SHP77 treated with DMSO at 0.1 percent for 48 hours (cell line): Measurements from ENCODE around the gene KCTD18.

ENCODE experiments used
- DNase-seq: peaks from one replicate; lab custom pipeline; 2025; lab: John Stamatoyannopoulos, UW

Gene KCTD18

GRCh38 chr2:200509612-200510433 is at the start of gene KCTD18:
Gene KCTD18, minus strand, starts transcription at chr2:200510068. Its CDS starts 3,052 bp downstream, at chr2:200507016.
- DNase-seq: peak; percentile 51

GRCh38 chr2:200540793-200541192 is 30.9 kb upstream of the KCTD18 start:
- no peak for DNase-seq

- no peak for DNase-seq
These were observed 28.3 kb upstream of the KCTD18 start for GRCh38 chr2:200538139-200538538.

- DNase-seq: no peak
These were observed 24.7 kb upstream of the KCTD18 start for GRCh38 chr2:200534572-200534971.

- no peak for DNase-seq
These were observed 23.9 kb upstream of the KCTD18 start for GRCh38 chr2:200533754-200534153.

GRCh38 chr2:200528228-200528627 is 18.4 kb upstream of the KCTD18 start:
- no peak for DNase-seq

GRCh38 chr2:200525882-200526651 is 16.2 kb upstream of the KCTD18 start, which contains the start of gene SGO2:
Gene SGO2, plus strand, starts transcription at chr2:200526207. Its CDS starts 6,769 bp downstream, at chr2:200532976.
- DNase-seq: peak; percentile 88

GRCh38 chr2:200525551-200525881 is 15.6 kb upstream of the KCTD18 start:
- DNase-seq: no peak

- no peak for DNase-seq
These were observed 15.2 kb upstream of the KCTD18 start for GRCh38 chr2:200525066-200525465.

- no peak for DNase-seq
These were observed 13.7 kb upstream of the KCTD18 start for GRCh38 chr2:200523604-200524003.

- DNase-seq: no peak
These were observed 13.3 kb upstream of the KCTD18 start for GRCh38 chr2:200523158-200523557.

GRCh38 chr2:200515155-200515554 is 5.3 kb upstream of the KCTD18 start:
- DNase-seq: no peak

- no peak for DNase-seq
These were observed 645 bp downstream of the KCTD18 start for GRCh38 chr2:200509235-200509611.

GRCh38 chr2:200507179-200507578 is 2.7 kb downstream of the KCTD18 start:
- DNase-seq: no peak

GRCh38 chr2:200506679-200507078 is 3.2 kb downstream of the KCTD18 start:
- DNase-seq: no peak

- DNase-seq: no peak
These were observed 7.7 kb downstream of the KCTD18 start for GRCh38 chr2:200502196-200502595.

- DNase-seq: no peak
These were observed 11.3 kb downstream of the KCTD18 start for GRCh38 chr2:200498402-200499162.

- DNase-seq: no peak
These were observed 13.2 kb downstream of the KCTD18 start for GRCh38 chr2:200496696-200497095.

- DNase-seq: no peak
These were observed 15.8 kb downstream of the KCTD18 start for GRCh38 chr2:200494048-200494447.

- no peak for DNase-seq
These were observed 17.2 kb downstream of the KCTD18 start for GRCh38 chr2:200492656-200493055.

GRCh38 chr2:200490001-200490400 is 19.9 kb downstream of the KCTD18 start:
- no peak for DNase-seq

GRCh38 chr2:200488169-200488568 is 21.7 kb downstream of the KCTD18 start:
- DNase-seq: no peak

GRCh38 chr2:200486529-200486928 is 23.3 kb downstream of the KCTD18 start:
- no peak for DNase-seq
